ENCODE data around the gene DNMT3A. TPM values are rescaled to one million over a fixed set of nuclear protein-coding genes. Genes with fewer than 3 reads are reported as not detected.

DNMT3A gene
- total RNA-seq, 1 donor from 2014 or later, result 16.5 TPM

GRCh38 chr2:25228848-25229278 is 112.9 kb downstream of the DNMT3A start:
- DNase-seq, result peak; percentile 72
- intact Hi-C loops (cut with micrococcal nuclease), result no loop called here
- Histone ChIP-seq H3K9me3 (replicated peaks) (no peaks in the 10 kb centered on the region), H3K4me3 (no peak overlapping the region), H3K4me1 (peaks cover 31% of the 10 kb centered on the region), H3K27me3 (ENCODE audit: low read depth) (no peaks in the 10 kb centered on the region), H3K36me3 (peaks cover 18% of the 10 kb centered on the region), H3K27ac (replicated peaks) (peak overlapping the region; percentile 54)
- TF ChIP-seq CTCF (IDR thresholded peaks at IDR 0.05; ENCODE audit: borderline replicate concordance), result peak; percentile 77

GRCh38 chr2:25227576-25227975 is 114.1 kb downstream of the DNMT3A start:
- intact Hi-C loops (cut with micrococcal nuclease), result no loop called here
- H3K4me3 ChIP-seq, result no peak overlapping the region
- no peak overlapping the region for H3K27ac ChIP-seq (replicated peaks)
- DNase-seq, result no peak
- H3K36me3 ChIP-seq, result peaks cover 5% of the 10 kb centered on the region
- peaks cover 31% of the 10 kb centered on the region for H3K4me1 ChIP-seq
- no peaks in the 10 kb centered on the region for H3K9me3 ChIP-seq (replicated peaks)
- no peak for TF ChIP-seq CTCF (IDR thresholded peaks at IDR 0.05; ENCODE audit: borderline replicate concordance)
- H3K27me3 ChIP-seq (ENCODE audit: low read depth), result no peaks in the 10 kb centered on the region

- H3K36me3 ChIP-seq, result no peaks in the 10 kb centered on the region
- H3K27ac ChIP-seq (replicated peaks), result no peak overlapping the region
- no peak overlapping the region for H3K4me3 ChIP-seq
- peaks cover 31% of the 10 kb centered on the region for H3K4me1 ChIP-seq
- TF ChIP-seq CTCF (IDR thresholded peaks at IDR 0.05; ENCODE audit: borderline replicate concordance), result no peak
- DNase-seq, result no peak
- no peaks in the 10 kb centered on the region for H3K9me3 ChIP-seq (replicated peaks)
- H3K27me3 ChIP-seq (ENCODE audit: low read depth), result no peaks in the 10 kb centered on the region
- intact Hi-C loops (cut with micrococcal nuclease), result no loop called here
Measured at GRCh38 chr2:25226827-25227226, 114.9 kb downstream of the DNMT3A start.

GRCh38 chr2:25222477-25223121 is 119.1 kb downstream of the DNMT3A start:
- no peak for TF ChIP-seq CTCF (IDR thresholded peaks at IDR 0.05; ENCODE audit: borderline replicate concordance)
- Histone ChIP-seq H3K4me1 (no peaks in the 10 kb centered on the region), H3K36me3 (no peaks in the 10 kb centered on the region), H3K27me3 (ENCODE audit: low read depth) (no peaks in the 10 kb centered on the region), H3K4me3 (no peak overlapping the region), H3K27ac (replicated peaks) (no peak overlapping the region), H3K9me3 (replicated peaks) (no peaks in the 10 kb centered on the region)
- intact Hi-C loops (cut with micrococcal nuclease), result no loop called here
- DNase-seq, result no peak

- DNase-seq, result no peak
- H3K4me1 ChIP-seq, result peaks cover 1% of the 10 kb centered on the region
- H3K36me3 ChIP-seq, result no peaks in the 10 kb centered on the region
- H3K27me3 ChIP-seq (ENCODE audit: low read depth), result no peaks in the 10 kb centered on the region
- no peak for TF ChIP-seq CTCF (IDR thresholded peaks at IDR 0.05; ENCODE audit: borderline replicate concordance)
- no peaks in the 10 kb centered on the region for H3K9me3 ChIP-seq (replicated peaks)
- intact Hi-C loops (cut with micrococcal nuclease), result no loop called here
- no peak overlapping the region for H3K27ac ChIP-seq (replicated peaks)
- H3K4me3 ChIP-seq, result no peak overlapping the region
Measured at GRCh38 chr2:25221579-25221978, 120.1 kb downstream of the DNMT3A start.
